Esophagus squamous epithelium (tissue), 5 donors: ENCODE results near the gene ZFR2. TPM values are rescaled to one million over a fixed set of nuclear protein-coding genes. Genes with fewer than 3 reads are reported as not detected.
"Not testable (repeated sequence)": the region's sequence is repeated elsewhere in the genome, so short reads cannot be mapped to it uniquely, and the experiment has no call there.

Experiments
- DNase-seq: peaks from one replicate; lab custom pipeline; 2025; lab: John Stamatoyannopoulos, UW
- H3K27ac ChIP-seq, 4 donors: fragments of 200-600 bp; sonication (generic); one replicate each; pipeline ENCODE4 v1.5.1; 2016 to 2019; ENCODE audit warnings: mild to moderate bottlenecking in 1 of 4
- H3K27me3 ChIP-seq, 4 donors: fragments of 200-600 bp; sonication (generic); 1 replicate in 3 of 4; 2 replicates in 1 of 4; pipeline versions ENCODE4 v1.5.1 to v1.6.0; 2017 to 2021; ENCODE audit warnings: antibody characterized with exemption in 1 of 4
- H3K36me3 ChIP-seq, 3 donors: fragments of 200-600 bp; sonication (generic); one replicate each; pipeline ENCODE4 v1.5.1; 2016 to 2019
- H3K4me1 ChIP-seq, 3 donors: fragments of 200-600 bp; sonication (generic); one replicate each; pipeline ENCODE4 v1.5.1; 2017 to 2019
- H3K4me3 ChIP-seq, 4 donors: fragments of 200-600 bp; sonication (generic); 1 replicate in 3 of 4; 2 replicates in 1 of 4; pipeline ENCODE4 v1.5.1; 2016 to 2019; ENCODE audit warnings: mild to moderate bottlenecking in 2 of 4, moderate library complexity in 1 of 4
- H3K9me3 ChIP-seq, 3 donors: fragments of 200-600 bp; sonication (generic); one replicate each; pipeline ENCODE4 v1.5.1; 2016 to 2019
- POLR2A ChIP-seq, 4 donors: fragments of 450-650 bp; IDR thresholded peaks; one replicate each; pipeline ENCODE4 v1.6.1; 2017; ENCODE audit warnings: antibody characterized with exemption in 4 of 4, mild to moderate bottlenecking in 4 of 4, moderate library complexity in 3 of 4
- WGBS, 2 donors: methylation state at CpG; one replicate each; pipeline ENCODE4 v1.1.5; 2018; 5-methylcytosine and 5-hydroxymethylcytosine counted together
- intact Hi-C: fragments of 100-400 bp; cut with DNase I; formaldehyde crosslinking; loops from one replicate; pipeline ENCODE4 v1.15.0; 2022
- small RNA-seq, 4 donors: library from RNA; depleted of rRNA; stranded (forward); fragments of <200 nt; gene quantifications; one replicate each; pipeline ENCODE3, GENCODE V24; 2016
- total RNA-seq, 4 donors: library from RNA; depleted of rRNA; stranded (reverse); fragments of >200 nt; gene quantifications; one replicate each; pipeline ENCODE4 v1.1.0, GENCODE V29; 2016
- TF ChIP-seq, protein P1 (sequence below), 6 experiments: fragments of 450-650 bp in 4 of 6; fragments of 200-600 bp in 2 of 6; sonication (generic) in 2 of 6; IDR thresholded peaks; one replicate each; pipeline ENCODE4 v1.5.1; 2016 to 2019; ENCODE audit warnings: antibody characterized with exemption in 6 of 6, mild to moderate bottlenecking in 4 of 6, moderate library complexity in 4 of 6
- donor health status: DM: yes; HTN: yes; CAD: no.

The ZFR2 gene
- total RNA-seq, 4 donors from 2014 or later = not detected

DNA sequence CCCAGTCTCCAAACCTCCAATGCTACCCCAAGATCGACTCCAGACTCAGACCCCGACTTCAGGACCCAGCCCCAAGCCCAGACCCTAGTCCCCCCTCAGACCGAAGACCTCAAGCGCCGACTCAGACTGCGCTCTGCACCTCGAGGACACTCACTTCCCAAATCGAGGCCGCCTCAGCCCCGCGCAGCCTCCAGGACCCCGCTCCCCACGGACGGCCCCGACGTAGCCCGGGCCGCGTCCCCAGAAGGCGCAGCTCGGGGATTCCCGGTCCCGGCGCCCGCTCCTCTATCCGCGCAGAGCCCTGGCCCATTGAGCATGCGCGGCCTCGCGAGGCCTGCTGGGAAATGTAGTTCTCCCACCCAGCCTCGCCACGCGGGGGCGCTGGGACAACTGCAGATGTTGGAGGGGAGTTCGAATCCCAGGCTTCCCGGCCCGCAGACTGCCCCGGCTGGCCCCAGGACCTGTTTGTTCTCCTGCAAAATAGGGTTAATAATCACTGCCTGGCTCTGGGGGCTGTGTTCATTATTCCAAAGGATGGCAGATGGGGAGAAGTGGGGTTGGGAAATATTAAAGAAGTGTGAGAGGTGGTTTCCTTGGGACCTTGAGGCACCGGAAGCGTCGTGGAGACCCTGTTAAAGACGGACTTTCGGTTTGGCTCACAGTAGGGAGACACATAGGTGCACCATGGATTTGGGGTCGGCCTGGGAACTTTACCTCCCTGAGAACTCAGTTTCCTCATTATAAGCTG lies 107.3 kb downstream of the ZFR2 start, which contains the start of gene APBA3:
TSS of gene APBA3 (minus strand) at position 311 of the 748 bp plus-strand sequence. CDS start 1,428 bp downstream, outside the sequence.
- peak within 1 kb of the TSS; percentile 93 to 96 (median 96) for H3K27ac ChIP-seq
- peaks cover 17 to 51% (median 35%) of the 10 kb centered on the region in 3 donors for H3K4me1 ChIP-seq
- peak; percentile 72 for DNase-seq
- intact Hi-C loops = no loop called here
- peak within 1 kb of the TSS; percentile 82 to 96 (median 88) for H3K4me3 ChIP-seq
- 10 to 14% methylated on average over 6 to 9 of the region's 45 CpGs for WGBS, 2 donors
- peaks cover 0 to 51% (median 17%) of the 10 kb centered on the region in 3 donors for H3K36me3 ChIP-seq
- no peaks in the 10 kb centered on the region for H3K9me3 ChIP-seq
- no peaks in the 10 kb centered on the region for H3K27me3 ChIP-seq
- TF ChIP-seq POLR2A (IDR thresholded peaks at IDR 0.05) = peak in 2 of 4 donors; percentile 48 to 80
- TF ChIP-seq, protein P1, sequence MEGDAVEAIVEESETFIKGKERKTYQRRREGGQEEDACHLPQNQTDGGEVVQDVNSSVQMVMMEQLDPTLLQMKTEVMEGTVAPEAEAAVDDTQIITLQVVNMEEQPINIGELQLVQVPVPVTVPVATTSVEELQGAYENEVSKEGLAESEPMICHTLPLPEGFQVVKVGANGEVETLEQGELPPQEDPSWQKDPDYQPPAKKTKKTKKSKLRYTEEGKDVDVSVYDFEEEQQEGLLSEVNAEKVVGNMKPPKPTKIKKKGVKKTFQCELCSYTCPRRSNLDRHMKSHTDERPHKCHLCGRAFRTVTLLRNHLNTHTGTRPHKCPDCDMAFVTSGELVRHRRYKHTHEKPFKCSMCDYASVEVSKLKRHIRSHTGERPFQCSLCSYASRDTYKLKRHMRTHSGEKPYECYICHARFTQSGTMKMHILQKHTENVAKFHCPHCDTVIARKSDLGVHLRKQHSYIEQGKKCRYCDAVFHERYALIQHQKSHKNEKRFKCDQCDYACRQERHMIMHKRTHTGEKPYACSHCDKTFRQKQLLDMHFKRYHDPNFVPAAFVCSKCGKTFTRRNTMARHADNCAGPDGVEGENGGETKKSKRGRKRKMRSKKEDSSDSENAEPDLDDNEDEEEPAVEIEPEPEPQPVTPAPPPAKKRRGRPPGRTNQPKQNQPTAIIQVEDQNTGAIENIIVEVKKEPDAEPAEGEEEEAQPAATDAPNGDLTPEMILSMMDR (IDR thresholded peaks at IDR 0.05) = peak; percentile 67 to 91 (median 74)

DNA sequence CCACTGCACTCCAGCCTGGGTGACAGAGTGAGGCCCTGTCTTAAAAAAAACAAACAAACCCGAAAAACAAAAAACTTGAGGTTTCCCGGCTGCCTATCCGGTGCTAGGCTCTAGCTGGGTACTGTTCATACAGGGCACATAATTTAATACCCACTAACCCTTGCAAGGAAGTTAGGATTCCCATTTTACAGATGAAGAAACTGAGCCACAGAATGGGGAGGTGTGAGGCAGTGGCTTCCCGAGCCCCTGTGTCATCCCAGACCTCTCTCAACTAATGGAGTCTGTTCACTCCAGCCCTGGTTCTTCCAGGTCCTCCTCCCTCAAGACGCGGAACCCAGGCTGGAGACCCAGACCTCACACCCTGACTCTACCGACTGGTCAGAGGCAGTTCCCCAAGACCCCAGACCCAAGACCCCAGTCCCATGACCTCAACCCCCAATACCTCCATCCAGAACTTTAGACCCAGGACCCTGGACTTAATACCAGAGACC lies 107.9 kb downstream of the ZFR2 start:
- Histone ChIP-seq H3K36me3 (peaks cover 0 to 44% (median 18%) of the 10 kb centered on the region in 3 donors), H3K4me1 (peaks cover 17 to 51% (median 35%) of the 10 kb centered on the region in 3 donors), H3K27me3 (no peaks in the 10 kb centered on the region), H3K9me3 (no peaks in the 10 kb centered on the region), H3K4me3 (peak overlapping the region; percentile 82 to 96 (median 88)), H3K27ac (peak overlapping the region; percentile 87 to 96 (median 94))
- no peak for DNase-seq
- TF ChIP-seq, protein P1 (IDR thresholded peaks at IDR 0.05) = no peak
- no peak for TF ChIP-seq POLR2A (IDR thresholded peaks at IDR 0.05)
- intact Hi-C loops = no loop called here
- 11 to 22% methylated on average over 7 of the region's 7 CpGs for WGBS, 2 donors

DNA sequence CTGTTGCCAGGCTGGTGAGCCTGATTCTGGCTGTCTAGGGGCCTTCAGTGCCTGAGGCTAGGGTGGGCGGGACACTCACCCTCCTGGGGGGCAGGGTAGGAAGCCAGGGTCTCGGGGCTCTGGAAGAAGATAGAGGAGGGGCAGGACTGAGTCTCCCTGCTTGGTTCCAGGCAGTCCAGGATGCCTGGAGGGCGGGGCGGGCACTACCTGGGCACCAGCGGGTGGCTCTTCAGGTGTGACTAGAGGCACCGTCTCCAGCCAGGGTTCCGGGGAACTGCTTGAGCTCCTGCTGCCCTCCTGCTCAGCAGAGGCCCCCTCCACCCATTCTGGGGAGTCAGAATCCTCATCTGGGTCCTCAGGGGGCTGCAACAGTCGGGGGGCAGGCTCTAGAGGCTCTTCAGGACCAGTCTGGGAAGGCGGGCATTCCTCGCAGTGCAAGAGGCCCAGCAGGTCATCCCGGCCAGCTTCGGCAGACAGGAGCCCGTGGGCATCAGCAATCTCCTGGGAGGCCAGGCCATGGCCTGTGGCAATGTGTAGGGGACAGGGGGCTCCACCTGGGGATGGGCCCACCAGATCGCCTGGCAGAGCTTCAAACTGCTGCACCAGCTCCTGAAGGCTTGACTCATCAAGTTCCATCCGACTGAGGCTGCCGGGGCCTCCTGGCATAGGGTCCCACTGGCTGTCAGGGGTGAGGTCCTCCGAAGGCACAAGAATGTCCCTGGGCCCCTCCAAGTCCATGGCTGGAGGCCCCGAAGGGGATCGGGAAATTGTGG lies 109.2 kb downstream of the ZFR2 start:
- Histone ChIP-seq H3K9me3 (no peaks in the 10 kb centered on the region), H3K27ac (no peak overlapping the region)
- WGBS, 2 donors = 72% methylated on average over 6 of the region's 19 CpGs; no CpG with 5 or more reads in 1 of the 2 donors

DNA sequence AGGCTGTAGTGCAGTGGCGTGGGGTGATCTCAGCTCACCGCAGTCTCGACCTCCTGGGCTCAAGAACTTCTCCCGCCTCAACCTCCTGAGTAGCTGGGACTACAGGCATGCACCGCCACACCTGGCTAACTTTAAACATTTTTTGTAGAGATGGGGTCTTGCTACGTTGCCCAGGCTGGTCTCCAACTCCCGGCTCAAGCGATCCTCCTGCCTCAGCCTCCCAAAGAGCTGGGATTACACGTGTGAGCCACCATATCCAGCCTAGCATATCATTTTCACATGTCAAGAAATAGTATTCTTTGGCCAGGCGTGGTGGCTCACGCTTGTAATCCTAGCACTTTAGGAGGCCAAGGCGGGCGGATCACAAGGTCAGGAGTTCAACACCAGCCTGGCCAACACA lies 110.5 kb downstream of the ZFR2 start:
- 95% methylated on average over 12 to 13 of the region's 13 CpGs for WGBS, 2 donors

More for the DNA sequence above, 109.2 kb downstream of the ZFR2 start:
- Histone ChIP-seq H3K27me3 (no peaks in the 10 kb centered on the region), H3K4me1 (peaks cover 17 to 51% (median 35%) of the 10 kb centered on the region in 3 donors), H3K36me3 (peaks cover 0 to 34% (median 20%) of the 10 kb centered on the region in 3 donors), H3K4me3 (no peak overlapping the region)
- DNase-seq = no peak
- TF ChIP-seq POLR2A (IDR thresholded peaks at IDR 0.05) = no peak
- TF ChIP-seq, protein P1 (IDR thresholded peaks at IDR 0.05) = no peak
- intact Hi-C loops = no loop called here

DNA sequence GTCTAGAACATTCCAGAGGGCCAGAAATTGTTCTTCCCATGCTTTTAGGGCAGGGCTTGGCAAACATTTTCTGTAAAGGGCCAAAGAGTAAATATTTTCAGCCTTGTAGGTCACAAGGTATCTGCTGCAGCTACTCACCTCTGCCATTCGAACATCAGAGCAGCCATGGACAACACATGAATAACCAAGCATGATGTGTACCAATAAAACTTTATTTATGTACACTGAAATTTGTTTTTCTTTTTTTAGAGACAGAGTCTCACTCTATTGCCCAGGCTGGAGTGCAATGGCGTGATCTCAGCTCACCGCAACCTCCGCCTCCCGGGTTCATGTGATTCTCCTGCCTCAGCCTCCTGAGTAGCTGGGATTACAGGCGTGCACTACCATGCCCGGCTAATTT lies 111.1 kb downstream of the ZFR2 start:
- H3K9me3 ChIP-seq, H3K27me3 ChIP-seq, DNase-seq, H3K27ac ChIP-seq, H3K4me3 ChIP-seq, intact Hi-C loops: not testable (repeated sequence)
- 89 to 97% methylated on average over 7 of the region's 7 CpGs for WGBS, 2 donors
- H3K4me1 ChIP-seq = peaks cover 17 to 38% (median 27%) of the 10 kb centered on the region in 3 donors
- peaks cover 0 to 52% (median 24%) of the 10 kb centered on the region in 3 donors for H3K36me3 ChIP-seq

More for the DNA sequence above, 110.5 kb downstream of the ZFR2 start:
- intact Hi-C loops, H3K4me3 ChIP-seq, H3K27ac ChIP-seq, DNase-seq, H3K9me3 ChIP-seq, H3K27me3 ChIP-seq: not testable (repeated sequence)
- Histone ChIP-seq H3K36me3 (peaks cover 0 to 46% (median 20%) of the 10 kb centered on the region in 3 donors), H3K4me1 (peaks cover 17 to 42% (median 29%) of the 10 kb centered on the region in 3 donors)

Small RNAs within 50 kb of the gene (small RNA-seq; reads per million reads assigned to genes)
- 0 reads per million in 4 donors for gene AC005777.1

Other genes starting within 250 kb of the ZFR2 start
- 10 to 100 TPM; 15.9 to 26.7 (median 21.3) TPM for gene CACTIN, start 242.2 kb downstream of the ZFR2 start, total RNA-seq
- 10 to 100 TPM; 12.0 to 25.3 (median 15.2) TPM for gene PIP5K1C, start 168.6 kb downstream of the ZFR2 start, total RNA-seq
- gene TJP3, start 160.7 kb downstream of the ZFR2 start, total RNA-seq = 10 to 100 TPM; 23.7 to 71.1 (median 28.0) TPM
- 10 to 100 TPM; 12.9 to 26.5 (median 22.7) TPM for gene APBA3, start 107.3 kb downstream of the ZFR2 start, total RNA-seq
- 10 to 100 TPM; 50.2 to 79.9 (median 60.9) TPM for gene MRPL54, start 106.4 kb downstream of the ZFR2 start, total RNA-seq
- not detected for gene RAX2, start 96.8 kb downstream of the ZFR2 start, total RNA-seq
- 1 to 10 TPM in 3 of 4 donors, not detected in 1; 1.1 to 4.4 (median 2.1) TPM for gene MATK, start 82.7 kb downstream of the ZFR2 start, total RNA-seq
- not detected for gene ATCAY, start 11.6 kb upstream of the ZFR2 start, total RNA-seq
- not detected for gene NMRK2, start 64.0 kb upstream of the ZFR2 start, total RNA-seq
- 10 to 100 TPM; 38.2 to 60.4 (median 45.9) TPM for gene DAPK3, start 102.1 kb upstream of the ZFR2 start, total RNA-seq
- gene EEF2, start 116.4 kb upstream of the ZFR2 start, total RNA-seq = 1,000 to 10,000 TPM; 1,210 to 2,054 (median 1,565) TPM
- gene PIAS4, start 138.7 kb upstream of the ZFR2 start, total RNA-seq = 10 to 100 TPM; 11.4 to 15.1 (median 13.0) TPM
- gene ZBTB7A, start 197.9 kb upstream of the ZFR2 start, total RNA-seq = 100 to 1,000 TPM in 1 of 4 donors, 10 to 100 TPM in 3; 60.5 to 187 (median 81.2) TPM